Natural killer cell (primary cell): ENCODE data around the gene FAM9C. TPM values are rescaled to one million over a fixed set of nuclear protein-coding genes. Genes with fewer than 3 reads are reported as not detected.

Experiments
- ATAC-seq, 3 donors: fragments of 150-1000 bp in 2 of 3; fragments of 200-7000 bp in 1 of 3; cut with Tn5 transposase; 1 replicate in 1 of 3; 2 replicates in 2 of 3; pipeline ENCODE4 v1.10.0; 2021; ENCODE audit warnings: mild to moderate bottlenecking in 2 of 3, moderate library complexity in 2 of 3
- DNase-seq, 2 donors: peaks; one replicate each; pipeline versions ENCODE4 v3.0.0 to v3.0.0-alpha.2; 2013 to 2021; ENCODE audit warnings: mixed read lengths in 1 of 2
- H3K27ac ChIP-seq: one replicate; pipeline ENCODE4 v1.5.1; 2013; ENCODE audit warnings: mild to moderate bottlenecking, low read length
- H3K27me3 ChIP-seq: one replicate; pipeline ENCODE4 v1.6.1; 2013; ENCODE audit warnings: low read length; ENCODE audit not compliant: control insufficient read depth, insufficient read depth
- H3K36me3 ChIP-seq: one replicate; pipeline ENCODE4 v1.6.1; 2013; ENCODE audit warnings: low read length; ENCODE audit not compliant: control insufficient read depth, insufficient read depth
- H3K4me1 ChIP-seq: one replicate; pipeline ENCODE4 v1.6.1; 2013; ENCODE audit warnings: low read length; ENCODE audit not compliant: control insufficient read depth, insufficient read depth
- H3K4me3 ChIP-seq: one replicate; pipeline ENCODE4 v1.5.1; 2013; ENCODE audit warnings: low read length
- H3K9me3 ChIP-seq: one replicate; pipeline ENCODE4 v1.6.1; 2013; ENCODE audit warnings: low read length; ENCODE audit not compliant: control insufficient read depth, insufficient read depth
- H3K27ac Mint-ChIP-seq, 2 donors: one replicate each; pipeline ENCODE4 v1.8.0; 2022; ENCODE audit warnings: mild to moderate bottlenecking in 2 of 2, mixed read lengths in 2 of 2, moderate library complexity in 1 of 2
- H3K27me3 Mint-ChIP-seq, 2 donors: one replicate each; pipeline ENCODE4 v1.8.0; 2022; ENCODE audit warnings: low read depth in 2 of 2, mixed read lengths in 2 of 2
- H3K36me3 Mint-ChIP-seq: one replicate; pipeline ENCODE4 v1.8.0; 2022; ENCODE audit warnings: mixed read lengths
- H3K4me1 Mint-ChIP-seq, 2 donors: one replicate each; pipeline ENCODE4 v1.8.0; 2022; ENCODE audit warnings: mixed read lengths in 2 of 2
- H3K4me3 Mint-ChIP-seq: one replicate; pipeline ENCODE4 v1.8.0; 2022; ENCODE audit warnings: mild to moderate bottlenecking, moderate library complexity, mixed read lengths
- H3K9me3 Mint-ChIP-seq, 2 donors: one replicate each; pipeline ENCODE4 v1.8.0; 2022; ENCODE audit warnings: mixed read lengths in 2 of 2
- CTCF ChIP-seq: fragments of 200-600 bp; IDR thresholded peaks from one replicate; pipeline ENCODE4 v1.8.0; 2022; ENCODE audit warnings: antibody characterized with exemption
- WGBS: methylation state at CpG from one replicate; pipeline ENCODE4 v1.1.7; 2013; ENCODE audit warnings: missing lambda C conversion rate; ENCODE audit not compliant: insufficient coverage; 5-methylcytosine and 5-hydroxymethylcytosine counted together
- intact Hi-C: fragments of 100-400 bp; cut with micrococcal nuclease; formaldehyde crosslinking; loops from one replicate; pipeline ENCODE4 v1.14.2; 2022
- total RNA-seq, 4 donors: library from RNA; stranded (reverse); fragments of 120-200 nt in 1 of 4; gene quantifications; one replicate each; pipeline versions ENCODE4 v1.2.3 to v1.2.4, GENCODE V29; 2013 to 2022

The FAM9C gene
- total RNA-seq, 3 donors from 2014 or later (not counting 1 experiment from before 2014, with no cell fraction given): not detected

- 60% methylated on average over 1 of the region's 2 CpGs for WGBS
- peaks cover 0 to 41% of the 10 kb centered on the region in 2 donors for H3K27me3 Mint-ChIP-seq
- intact Hi-C loops: no loop called here
- Histone ChIP-seq H3K27ac (no peak overlapping the region), H3K4me3 (no peak overlapping the region), H3K27me3 (no peaks in the 10 kb centered on the region), H3K36me3 (no peaks in the 10 kb centered on the region), H3K9me3 (no peaks in the 10 kb centered on the region), H3K4me1 (peaks cover 20% of the 10 kb centered on the region)
- H3K9me3 Mint-ChIP-seq: no peaks in the 10 kb centered on the region
- H3K36me3 Mint-ChIP-seq: no peaks in the 10 kb centered on the region
- TF ChIP-seq CTCF: no peak
- H3K4me1 Mint-ChIP-seq: peaks cover 7 to 16% of the 10 kb centered on the region in 2 donors
- ATAC-seq: no peak
- no peak overlapping the region for H3K27ac Mint-ChIP-seq
- no peak for DNase-seq
- no peak overlapping the region for H3K4me3 Mint-ChIP-seq
These were observed 36.3 kb downstream of the FAM9C start for GRCh38 chrX:13008189-13008533.

GRCh38 chrX:13007519-13008188, 36.8 kb downstream of the FAM9C start:
- no peaks in the 10 kb centered on the region for H3K36me3 Mint-ChIP-seq
- peaks cover 0 to 41% of the 10 kb centered on the region in 2 donors for H3K27me3 Mint-ChIP-seq
- no peak for DNase-seq
- Histone ChIP-seq H3K4me1 (peaks cover 18% of the 10 kb centered on the region), H3K27ac (no peak overlapping the region), H3K4me3 (no peak overlapping the region), H3K9me3 (no peaks in the 10 kb centered on the region), H3K27me3 (no peaks in the 10 kb centered on the region), H3K36me3 (no peaks in the 10 kb centered on the region)
- WGBS: 95% methylated on average over 2 of the region's 2 CpGs
- no peak for TF ChIP-seq CTCF
- H3K4me1 Mint-ChIP-seq: peaks cover 6 to 16% of the 10 kb centered on the region in 2 donors
- intact Hi-C loops: no loop called here
- no peaks in the 10 kb centered on the region for H3K9me3 Mint-ChIP-seq
- ATAC-seq: no peak
- H3K4me3 Mint-ChIP-seq: no peak overlapping the region
- no peak overlapping the region for H3K27ac Mint-ChIP-seq

- DNase-seq (peak in 1 of 2 donors; percentile 65), ATAC-seq (no peak)
- no peaks in the 10 kb centered on the region for H3K36me3 Mint-ChIP-seq
- Histone ChIP-seq H3K4me1 (peaks cover 26% of the 10 kb centered on the region), H3K27ac (peak overlapping the region; percentile 45), H3K36me3 (no peaks in the 10 kb centered on the region), H3K27me3 (no peaks in the 10 kb centered on the region), H3K9me3 (no peaks in the 10 kb centered on the region), H3K4me3 (no peak overlapping the region)
- no peak overlapping the region for H3K4me3 Mint-ChIP-seq
- TF ChIP-seq CTCF: no peak
- WGBS: 58% methylated on average over 2 of the region's 9 CpGs
- H3K27ac Mint-ChIP-seq: peak overlapping the region in 1 of 2 donors; percentile 4
- intact Hi-C loops: no loop called here
- H3K27me3 Mint-ChIP-seq: peaks cover 0 to 34% of the 10 kb centered on the region in 2 donors
- no peaks in the 10 kb centered on the region for H3K9me3 Mint-ChIP-seq
- peaks cover 6 to 16% of the 10 kb centered on the region in 2 donors for H3K4me1 Mint-ChIP-seq
These were observed 38.6 kb downstream of the FAM9C start for GRCh38 chrX:13005661-13006473.
